ENCODE results near the gene KRTAP22-1. TPM values are rescaled to one million over a fixed set of nuclear protein-coding genes. Genes with fewer than 3 reads are reported as not detected.

KRTAP22-1 gene
- total RNA-seq, 1 experiment from 2014 or later, result not detected

- intact Hi-C loops (cut with micrococcal nuclease), result no loop called here
- ChIA-PET POLR2A (no interaction called here), CTCF (interaction anchor here (0.5 kb wide), 1 partner anchor 1079 kb away, joined by 3 read pairs; no protein-coding TSS in a partner anchor)
- Mint-ChIP-seq H3K27me3 (ENCODE audit: insufficient read depth, unreplicated experiment) (peaks cover 14% of the 10 kb centered on the region), H3K4me1 (ENCODE audit: insufficient read depth, unreplicated experiment) (no peaks in the 10 kb centered on the region), H3K27ac (ENCODE audit: low read depth, unreplicated experiment) (no peak within 1 kb of the TSS), H3K4me3 (ENCODE audit: unreplicated experiment) (no peak within 1 kb of the TSS), H3K36me3 (ENCODE audit: insufficient read depth, unreplicated experiment) (peaks cover 6% of the 10 kb centered on the region), H3K9me3 (ENCODE audit: unreplicated experiment) (peaks cover 7% of the 10 kb centered on the region)
- BruUV-seq (replicated peaks), result no TSS peak
- TF ChIP-seq CTCF (IDR thresholded peaks at IDR 0.05; ENCODE audit: unreplicated experiment), result no peak
- DNase-seq (ENCODE audit: unreplicated experiment), result no peak
Measured at GRCh38 chr21:30642564-30642963, 41.7 kb downstream of the KRTAP22-1 start, which contains the start of gene KRTAP20-3. TSS of gene KRTAP20-3 (plus strand) at chr21:30642864.

DNA sequence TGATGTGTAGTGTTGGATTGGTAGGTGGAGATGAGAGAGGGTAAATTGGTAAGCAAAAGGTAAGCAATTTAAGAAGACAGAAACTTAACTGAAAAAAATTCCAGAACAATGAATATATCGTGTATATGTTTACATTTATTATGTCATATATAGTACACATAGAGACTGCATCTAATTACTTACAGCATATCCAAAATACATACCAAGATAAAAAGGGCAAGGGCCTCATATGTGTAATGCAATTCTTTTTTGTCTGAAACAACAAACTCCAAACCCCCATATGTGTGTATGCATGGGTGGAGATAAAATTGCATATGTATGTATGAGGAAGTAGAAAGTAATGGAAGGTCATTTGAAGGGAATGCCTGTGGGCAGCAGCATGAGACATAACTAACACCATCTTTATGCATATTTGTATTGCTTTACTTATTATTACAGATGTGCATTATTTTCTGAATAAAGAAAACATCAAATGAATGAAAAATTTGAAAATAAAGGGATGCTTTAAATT is 46.1 kb downstream of the KRTAP22-1 start:
- ChIA-PET POLR2A (no interaction called here), CTCF (no interaction called here)
- no peak for DNase-seq (ENCODE audit: unreplicated experiment)
- no TSS peak for BruUV-seq (replicated peaks)
- Mint-ChIP-seq H3K27ac (ENCODE audit: low read depth, unreplicated experiment) (no peak overlapping the region), H3K27me3 (ENCODE audit: insufficient read depth, unreplicated experiment) (peaks cover 56% of the 10 kb centered on the region), H3K9me3 (ENCODE audit: unreplicated experiment) (peaks cover 14% of the 10 kb centered on the region), H3K4me3 (ENCODE audit: unreplicated experiment) (no peak overlapping the region), H3K36me3 (ENCODE audit: insufficient read depth, unreplicated experiment) (no peaks in the 10 kb centered on the region), H3K4me1 (ENCODE audit: insufficient read depth, unreplicated experiment) (no peaks in the 10 kb centered on the region)
- intact Hi-C loops (cut with micrococcal nuclease), result no loop called here
- no peak for TF ChIP-seq CTCF (IDR thresholded peaks at IDR 0.05; ENCODE audit: unreplicated experiment)

Other genes with a start within 250 kb of the KRTAP22-1 start
- gene KRTAP13-2, start 228.8 kb upstream of the KRTAP22-1 start, total RNA-seq (2022), result not detected in 2 replicates
- not detected in 2 replicates for gene KRTAP13-1, start 205.1 kb upstream of the KRTAP22-1 start, total RNA-seq (2022)
- not detected in 2 replicates for gene KRTAP13-3, start 175.2 kb upstream of the KRTAP22-1 start, total RNA-seq (2022)
- gene KRTAP13-4, start 170.9 kb upstream of the KRTAP22-1 start, total RNA-seq (2022), result not detected in 2 replicates
- gene KRTAP15-1, start 160.8 kb upstream of the KRTAP22-1 start, total RNA-seq (2022), result not detected in 2 replicates
- gene KRTAP19-1, start 120.7 kb upstream of the KRTAP22-1 start, total RNA-seq (2022), result not detected in 2 replicates
- gene KRTAP19-2, start 113.7 kb upstream of the KRTAP22-1 start, total RNA-seq (2022), result not detected in 2 replicates
- gene KRTAP19-3, start 109.1 kb upstream of the KRTAP22-1 start, total RNA-seq (2022), result not detected in 2 replicates
- gene KRTAP19-4, start 103.9 kb upstream of the KRTAP22-1 start, total RNA-seq (2022), result not detected in 2 replicates
- gene KRTAP19-5, start 98.9 kb upstream of the KRTAP22-1 start, total RNA-seq (2022), result not detected in 2 replicates
- gene KRTAP19-6, start 59.2 kb upstream of the KRTAP22-1 start, total RNA-seq (2022), result not detected in 2 replicates
- gene KRTAP19-7, start 39.8 kb upstream of the KRTAP22-1 start, total RNA-seq (2022), result not detected in 2 replicates
- gene KRTAP22-2, start 10.7 kb upstream of the KRTAP22-1 start, total RNA-seq (2022), result not detected in 2 replicates
- gene KRTAP6-3, start 8.6 kb upstream of the KRTAP22-1 start, total RNA-seq (2022), result not detected in 2 replicates
- gene KRTAP6-2, start 2.2 kb upstream of the KRTAP22-1 start, total RNA-seq (2022), result not detected in 2 replicates
- gene KRTAP6-1, start 12.8 kb downstream of the KRTAP22-1 start, total RNA-seq (2022), result not detected in 2 replicates
- gene KRTAP20-1, start 15.3 kb downstream of the KRTAP22-1 start, total RNA-seq (2022), result not detected in 2 replicates
- not detected in 2 replicates for gene KRTAP20-4, start 19.5 kb downstream of the KRTAP22-1 start, total RNA-seq (2022)
- not detected in 2 replicates for gene KRTAP20-2, start 34.1 kb downstream of the KRTAP22-1 start, total RNA-seq (2022)
- not detected in 2 replicates for gene KRTAP20-3, start 41.8 kb downstream of the KRTAP22-1 start, total RNA-seq (2022)
- gene KRTAP21-3, start 117.7 kb downstream of the KRTAP22-1 start, total RNA-seq (2022), result not detected in 2 replicates
- gene KRTAP21-2, start 146.2 kb downstream of the KRTAP22-1 start, total RNA-seq (2022), result not detected in 2 replicates
- not detected in 2 replicates for gene KRTAP21-1, start 154.3 kb downstream of the KRTAP22-1 start, total RNA-seq (2022)
- gene KRTAP8-1, start 212.2 kb downstream of the KRTAP22-1 start, total RNA-seq (2022), result not detected in 2 replicates
- not detected in 2 replicates for gene KRTAP7-1, start 228.7 kb downstream of the KRTAP22-1 start, total RNA-seq (2022)

All from MCF 10A (cell line).